ENCODE measurements around the gene DCBLD2.

GRCh38 chr3:98770261-98771039 lies 131.0 kb downstream of the DCBLD2 start:
- no peak for TF ChIP-seq CTCF (IDR thresholded peaks at IDR 0.05; ENCODE audit: low read depth, low read length)
- no peak for TF ChIP-seq EZH2phosphoT487 (IDR thresholded peaks at IDR 0.05; ENCODE audit: low read depth)

Data from OCI-LY3 (cell line).